Immature natural killer cell (primary cell): ENCODE results near the gene WSB2. TPM values are rescaled to one million over a fixed set of nuclear protein-coding genes. Genes with fewer than 3 reads are reported as not detected.

Experiments
- DNase-seq, 3 donors: peaks; one replicate each; pipeline ENCODE4 v3.0.0; 2022; ENCODE audit warnings: mixed read lengths in 1 of 3
- H3K27ac Mint-ChIP-seq, 6 donors: one replicate each; pipeline ENCODE4 v1.8.0; 2020; ENCODE audit warnings: mixed read lengths in 6 of 6, mild to moderate bottlenecking in 5 of 6, inconsistent platforms in 4 of 6, moderate library complexity in 3 of 6
- H3K27me3 Mint-ChIP-seq, 3 donors: one replicate each; pipeline ENCODE4 v1.8.0; 2020 to 2021; ENCODE audit warnings: low read depth in 3 of 3, mild to moderate bottlenecking in 3 of 3, mixed read lengths in 3 of 3, moderate library complexity in 3 of 3, inconsistent platforms in 1 of 3
- H3K36me3 Mint-ChIP-seq, 3 donors: one replicate each; pipeline ENCODE4 v1.8.0; 2020; ENCODE audit warnings: mixed read lengths in 3 of 3, inconsistent platforms in 2 of 3, mild to moderate bottlenecking in 2 of 3
- H3K4me1 Mint-ChIP-seq, 2 donors: one replicate each; pipeline ENCODE4 v1.8.0; 2020; ENCODE audit warnings: inconsistent platforms in 2 of 2, mild to moderate bottlenecking in 2 of 2, mixed read lengths in 2 of 2, moderate library complexity in 1 of 2
- H3K4me3 Mint-ChIP-seq, 5 donors: one replicate each; pipeline ENCODE4 v1.8.0; 2020; ENCODE audit warnings: mild to moderate bottlenecking in 5 of 5, mixed read lengths in 5 of 5, inconsistent platforms in 3 of 5, moderate library complexity in 3 of 5
- H3K9me3 Mint-ChIP-seq, 6 donors: one replicate each; pipeline ENCODE4 v1.8.0; 2020; ENCODE audit warnings: mild to moderate bottlenecking in 6 of 6, mixed read lengths in 6 of 6, inconsistent platforms in 4 of 6, moderate library complexity in 3 of 6
- polyA plus RNA-seq, 3 donors: library from polyadenylated mRNA; unstranded; fragments of 300-500 nt; fragmentation: Illumina TruSeq; gene quantifications; one replicate each; pipeline ENCODE4 v1.2.3, GENCODE V29; 2021

The WSB2 gene
- polyA plus RNA-seq, 3 donors from 2014 or later: 18.7 to 20.3 (median 18.8) TPM

GRCh38 chr12:118058227-118058626 lies 2.8 kb downstream of the WSB2 start:
- Mint-ChIP-seq H3K9me3 (no peaks in the 10 kb centered on the region), H3K27me3 (peaks cover 5 to 27% (median 13%) of the 10 kb centered on the region in 3 donors), H3K36me3 (no peaks in the 10 kb centered on the region), H3K4me1 (peaks cover 49 to 50% of the 10 kb centered on the region in 2 donors), H3K27ac (peak overlapping the region in 4 of 6 donors; percentile 33 to 97 (median 94)), H3K4me3 (peak overlapping the region in 2 of 5 donors; percentile 89 to 91)
- DNase-seq: no peak

- Mint-ChIP-seq H3K9me3 (no peaks in the 10 kb centered on the region), H3K36me3 (peaks cover 3 to 5% (median 4%) of the 10 kb centered on the region in 3 donors), H3K27me3 (peaks cover under 1 to 12% (median 5%) of the 10 kb centered on the region in 3 donors), H3K4me3 (no peak overlapping the region), H3K27ac (peak overlapping the region in 4 of 6 donors; percentile 2 to 57 (median 20)), H3K4me1 (peaks cover 38 to 42% of the 10 kb centered on the region in 2 donors)
- DNase-seq: no peak
Measured at GRCh38 chr12:118055865-118056773, 4.9 kb downstream of the WSB2 start.

GRCh38 chr12:118055144-118055557 lies 5.8 kb downstream of the WSB2 start:
- peaks cover 0 to 7% (median 1%) of the 10 kb centered on the region in 3 donors for H3K27me3 Mint-ChIP-seq
- H3K4me3 Mint-ChIP-seq: no peak overlapping the region
- H3K27ac Mint-ChIP-seq: peak overlapping the region in 4 of 6 donors; percentile 13 to 76 (median 44)
- H3K4me1 Mint-ChIP-seq: peaks cover 36 to 39% of the 10 kb centered on the region in 2 donors
- H3K9me3 Mint-ChIP-seq: no peaks in the 10 kb centered on the region
- peak; percentile 46 to 61 (median 55) for DNase-seq
- peaks cover 5 to 9% (median 8%) of the 10 kb centered on the region in 3 donors for H3K36me3 Mint-ChIP-seq

- peak in 1 of 3 donors; percentile 37 for DNase-seq
- H3K4me1 Mint-ChIP-seq: peaks cover 18 to 22% of the 10 kb centered on the region in 2 donors
- H3K27ac Mint-ChIP-seq: peak overlapping the region; percentile 39 to 89 (median 67)
- H3K9me3 Mint-ChIP-seq: no peaks in the 10 kb centered on the region
- peaks cover 8 to 14% (median 9%) of the 10 kb centered on the region in 3 donors for H3K36me3 Mint-ChIP-seq
- H3K27me3 Mint-ChIP-seq: peaks cover 0 to 2% (median 0%) of the 10 kb centered on the region in 3 donors
- H3K4me3 Mint-ChIP-seq: peak overlapping the region in 1 of 5 donors; percentile 44
Measured at GRCh38 chr12:118053071-118053985, 7.7 kb downstream of the WSB2 start.

- H3K4me1 Mint-ChIP-seq: peaks cover 18 to 22% of the 10 kb centered on the region in 2 donors
- DNase-seq: no peak
- H3K9me3 Mint-ChIP-seq: no peaks in the 10 kb centered on the region
- H3K4me3 Mint-ChIP-seq: peak overlapping the region in 1 of 5 donors; percentile 44
- H3K27me3 Mint-ChIP-seq: peaks cover 0 to 2% (median 0%) of the 10 kb centered on the region in 3 donors
- H3K36me3 Mint-ChIP-seq: peaks cover 8 to 14% (median 9%) of the 10 kb centered on the region in 3 donors
- peak overlapping the region; percentile 17 to 89 (median 66) for H3K27ac Mint-ChIP-seq
Measured at GRCh38 chr12:118052324-118053070, 8.5 kb downstream of the WSB2 start.

- H3K27ac Mint-ChIP-seq: peak overlapping the region in 3 of 6 donors; percentile 8 to 85 (median 63)
- H3K4me1 Mint-ChIP-seq: peaks cover 16 to 21% of the 10 kb centered on the region in 2 donors
- peaks cover 0 to 2% (median 0%) of the 10 kb centered on the region in 3 donors for H3K27me3 Mint-ChIP-seq
- peak overlapping the region in 1 of 5 donors; percentile 32 for H3K4me3 Mint-ChIP-seq
- no peak for DNase-seq
- H3K9me3 Mint-ChIP-seq: no peaks in the 10 kb centered on the region
- peaks cover 12 to 14% (median 13%) of the 10 kb centered on the region in 3 donors for H3K36me3 Mint-ChIP-seq
Measured at GRCh38 chr12:118050972-118051910, 9.7 kb downstream of the WSB2 start.

- Mint-ChIP-seq H3K4me1 (peaks cover 0 to 2% of the 10 kb centered on the region in 2 donors), H3K4me3 (no peak overlapping the region), H3K36me3 (peaks cover 23 to 38% (median 29%) of the 10 kb centered on the region in 3 donors), H3K9me3 (no peaks in the 10 kb centered on the region), H3K27ac (no peak overlapping the region), H3K27me3 (peaks cover 0 to 3% (median 0%) of the 10 kb centered on the region in 3 donors)
- no peak for DNase-seq
Measured at GRCh38 chr12:118046430-118046829, 14.5 kb downstream of the WSB2 start.

- H3K27ac Mint-ChIP-seq: peak overlapping the region in 1 of 6 donors; percentile 40
- H3K4me3 Mint-ChIP-seq: no peak overlapping the region
- no peak for DNase-seq
- H3K27me3 Mint-ChIP-seq: peaks cover 0 to 3% (median 0%) of the 10 kb centered on the region in 3 donors
- peaks cover 19 to 37% (median 28%) of the 10 kb centered on the region in 3 donors for H3K36me3 Mint-ChIP-seq
- H3K4me1 Mint-ChIP-seq: peaks cover 0 to 2% of the 10 kb centered on the region in 2 donors
- H3K9me3 Mint-ChIP-seq: no peaks in the 10 kb centered on the region
Measured at GRCh38 chr12:118044577-118044976, 16.4 kb downstream of the WSB2 start.

GRCh38 chr12:118044075-118044474 lies 16.9 kb downstream of the WSB2 start:
- no peak overlapping the region for H3K4me3 Mint-ChIP-seq
- peak overlapping the region in 1 of 6 donors; percentile 40 for H3K27ac Mint-ChIP-seq
- H3K36me3 Mint-ChIP-seq: peaks cover 19 to 39% (median 28%) of the 10 kb centered on the region in 3 donors
- peaks cover 0 to 2% of the 10 kb centered on the region in 2 donors for H3K4me1 Mint-ChIP-seq
- DNase-seq: no peak
- peaks cover 0 to 3% (median 2%) of the 10 kb centered on the region in 3 donors for H3K27me3 Mint-ChIP-seq
- no peaks in the 10 kb centered on the region for H3K9me3 Mint-ChIP-seq

- Mint-ChIP-seq H3K4me1 (peaks cover 0 to 2% of the 10 kb centered on the region in 2 donors), H3K36me3 (peaks cover 17 to 46% (median 26%) of the 10 kb centered on the region in 3 donors), H3K4me3 (no peak overlapping the region), H3K27me3 (peaks cover 0 to 3% (median 2%) of the 10 kb centered on the region in 3 donors), H3K9me3 (no peaks in the 10 kb centered on the region), H3K27ac (no peak overlapping the region)
- DNase-seq: no peak
Measured at GRCh38 chr12:118042091-118042490, 18.9 kb downstream of the WSB2 start.

- H3K9me3 Mint-ChIP-seq: no peaks in the 10 kb centered on the region
- no peak overlapping the region for H3K27ac Mint-ChIP-seq
- H3K4me1 Mint-ChIP-seq: no peaks in the 10 kb centered on the region
- peaks cover 27 to 61% (median 30%) of the 10 kb centered on the region in 3 donors for H3K36me3 Mint-ChIP-seq
- DNase-seq: no peak
- no peak overlapping the region for H3K4me3 Mint-ChIP-seq
- H3K27me3 Mint-ChIP-seq: peaks cover 0 to 5% (median 2%) of the 10 kb centered on the region in 3 donors
Measured at GRCh38 chr12:118038137-118038536, 22.8 kb downstream of the WSB2 start.
